NCI-H128 (cell line): ENCODE data around the gene SRD5A3.
"Not testable (repeated sequence)": the region's sequence is repeated elsewhere in the genome, so short reads cannot be mapped to it uniquely, and the experiment has no call there.

Experiments used
- DNase-seq: peaks from one replicate; lab custom pipeline; 2025; ENCODE audit not compliant: unreplicated experiment; lab: John Stamatoyannopoulos, UW

SRD5A3 gene

DNA sequence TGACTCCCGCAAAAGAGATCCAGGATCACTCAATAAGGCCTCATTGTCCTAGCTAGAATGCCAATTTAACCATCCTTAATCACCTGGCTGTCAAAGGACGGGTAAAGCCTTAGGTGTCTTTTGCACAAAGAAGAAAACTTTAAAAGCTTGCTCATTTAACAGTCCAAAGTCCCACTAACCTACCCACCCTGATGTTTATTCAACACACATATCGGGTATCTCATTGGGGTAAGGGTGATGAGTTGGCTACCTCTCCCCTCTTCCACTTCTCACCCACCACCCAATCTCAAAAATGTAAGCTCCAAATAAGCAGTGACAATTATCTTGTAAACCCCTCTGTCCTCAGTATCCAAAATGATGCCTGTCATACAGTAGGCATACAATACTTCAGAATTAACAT lies 988 bp upstream of the SRD5A3 start:
- DNase-seq, result no peak

DNA sequence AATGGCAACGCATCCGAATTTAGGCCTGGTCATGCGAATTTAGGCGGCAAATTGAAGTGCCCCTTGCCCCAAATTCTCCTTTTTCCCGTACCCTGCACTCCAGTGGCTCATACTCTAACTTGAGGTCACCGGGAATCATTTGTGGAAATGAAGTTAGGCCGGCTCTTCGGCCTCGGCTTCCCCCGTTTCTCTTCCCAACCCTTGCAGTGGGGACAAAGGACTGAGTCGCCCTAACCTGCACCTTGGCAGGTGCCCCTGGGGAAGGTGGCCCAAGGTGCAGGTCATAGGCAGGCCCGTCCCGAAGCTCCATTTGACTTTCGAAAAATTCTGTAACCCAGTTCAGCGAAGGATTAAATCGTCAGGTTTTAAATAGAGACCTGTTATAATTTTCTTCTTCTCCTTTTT lies 811 bp downstream of the SRD5A3 start:
- no peak for DNase-seq

- DNase-seq, result no peak
Measured at GRCh38 chr4:55347610-55348228, 1.7 kb downstream of the SRD5A3 start.

- DNase-seq, result no peak
Measured at GRCh38 chr4:55348466-55348865, 2.4 kb downstream of the SRD5A3 start.

DNA sequence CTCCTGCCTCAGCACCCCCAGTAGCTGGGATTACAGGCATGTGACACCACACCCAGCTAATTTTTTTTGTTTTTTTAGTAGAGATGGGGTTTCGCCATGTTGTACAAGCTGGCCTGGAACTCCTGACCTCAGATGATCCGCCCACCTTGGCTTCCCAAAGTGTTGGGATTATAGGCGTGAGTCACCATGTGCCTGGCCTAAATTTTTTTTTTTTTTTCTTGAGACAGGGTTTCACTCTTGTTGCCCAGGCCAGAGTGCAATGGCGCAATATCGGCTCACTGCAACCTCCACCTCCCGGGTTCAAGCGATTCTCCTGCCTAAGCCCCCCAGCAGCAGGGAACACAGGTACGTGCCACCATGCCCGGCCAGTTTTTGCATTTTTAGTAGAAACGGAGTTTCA lies 4.8 kb downstream of the SRD5A3 start:
- DNase-seq, result not testable (repeated sequence)

GRCh38 chr4:55351824-55352223 lies 5.8 kb downstream of the SRD5A3 start:
- DNase-seq, result no peak

DNA sequence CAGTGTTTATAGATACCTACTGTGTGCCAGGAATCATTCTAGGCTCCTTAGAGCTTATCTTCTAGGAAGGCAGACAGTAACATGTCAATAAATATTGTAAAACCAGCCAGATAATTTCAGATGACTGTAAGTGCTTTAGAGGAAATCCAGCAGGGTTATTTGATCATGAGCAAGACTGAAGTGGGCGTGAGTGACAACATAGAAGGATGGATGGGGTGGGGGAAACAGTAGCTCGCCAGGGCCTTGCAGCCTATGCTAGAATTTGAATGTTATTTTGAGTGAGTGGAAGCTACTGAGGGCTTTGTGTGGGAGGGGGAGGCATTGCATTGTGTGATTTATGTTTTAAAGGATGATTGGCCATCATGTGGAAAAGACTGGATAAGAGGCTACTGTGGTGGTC lies 6.7 kb downstream of the SRD5A3 start:
- DNase-seq, result no peak

DNA sequence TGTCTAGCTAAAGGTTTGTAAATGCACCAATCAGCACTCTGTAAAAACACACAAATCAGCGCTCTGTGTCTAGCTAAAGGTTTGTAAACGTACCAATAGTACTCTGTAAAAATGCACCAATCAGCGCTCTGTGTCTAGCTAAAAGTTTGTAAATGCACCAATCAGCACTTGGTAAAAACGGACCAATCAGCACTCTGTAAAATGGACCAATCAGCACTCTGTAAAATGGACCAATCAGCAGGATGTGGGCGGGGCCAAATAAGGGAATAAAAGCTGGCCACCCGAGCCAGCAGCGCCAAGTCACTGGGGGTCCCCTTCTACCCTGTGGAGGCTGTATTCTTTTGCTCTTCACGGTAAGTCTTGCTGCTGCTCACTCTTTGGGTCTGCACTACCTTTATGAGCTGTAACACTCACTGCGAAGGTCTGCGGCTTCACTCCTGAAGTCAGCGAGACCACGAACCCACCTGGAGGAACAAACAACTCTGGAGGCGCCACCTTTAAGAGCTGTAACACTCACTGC lies 7.2 kb downstream of the SRD5A3 start:
- not testable (repeated sequence) for DNase-seq

- no peak for DNase-seq
Measured at GRCh38 chr4:55354648-55355047, 8.6 kb downstream of the SRD5A3 start.

DNA sequence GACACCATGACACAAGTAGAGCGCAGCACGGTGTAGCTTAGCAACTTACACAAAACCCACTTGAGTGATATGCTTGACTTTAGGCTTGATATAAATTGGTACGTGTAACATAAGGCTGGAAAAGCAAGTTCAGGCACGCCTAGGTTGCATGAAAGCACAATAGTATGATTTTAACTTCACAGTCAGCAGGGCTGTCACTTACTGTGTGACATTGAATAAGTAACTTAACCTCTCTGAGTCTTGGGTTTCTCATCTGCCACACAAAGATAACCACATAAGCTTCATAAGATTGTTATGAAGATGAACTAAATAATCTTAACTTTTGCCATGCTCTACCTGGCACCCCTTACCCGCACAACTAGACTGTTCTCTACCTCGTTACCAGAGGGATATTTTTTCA lies 9.5 kb downstream of the SRD5A3 start:
- no peak for DNase-seq

DNA sequence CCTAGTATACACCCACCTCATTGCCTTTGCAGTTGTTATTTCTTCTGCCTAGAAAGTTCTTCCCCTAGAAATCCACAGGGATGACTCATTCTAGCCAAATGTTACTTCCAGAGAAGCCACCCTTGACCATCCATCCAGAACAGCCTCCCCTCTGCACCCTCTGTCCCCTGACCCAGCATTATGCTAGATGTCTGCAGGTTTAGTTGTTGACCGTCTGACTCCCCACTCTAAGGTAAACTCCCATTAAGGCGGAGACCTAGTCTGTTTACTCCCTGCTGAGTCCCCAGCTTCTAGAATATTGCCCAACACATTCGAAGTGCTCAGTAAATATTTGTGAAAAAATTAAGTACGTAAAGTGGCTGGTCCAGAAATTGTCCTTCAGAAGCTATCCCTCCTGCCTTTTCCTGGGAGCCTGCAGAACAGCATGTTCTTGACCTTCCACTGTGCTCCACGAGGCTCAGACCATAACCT lies 11.0 kb downstream of the SRD5A3 start:
- no peak for DNase-seq

- DNase-seq, result no peak
Measured at GRCh38 chr4:55358246-55358645, 12.2 kb downstream of the SRD5A3 start.

DNA sequence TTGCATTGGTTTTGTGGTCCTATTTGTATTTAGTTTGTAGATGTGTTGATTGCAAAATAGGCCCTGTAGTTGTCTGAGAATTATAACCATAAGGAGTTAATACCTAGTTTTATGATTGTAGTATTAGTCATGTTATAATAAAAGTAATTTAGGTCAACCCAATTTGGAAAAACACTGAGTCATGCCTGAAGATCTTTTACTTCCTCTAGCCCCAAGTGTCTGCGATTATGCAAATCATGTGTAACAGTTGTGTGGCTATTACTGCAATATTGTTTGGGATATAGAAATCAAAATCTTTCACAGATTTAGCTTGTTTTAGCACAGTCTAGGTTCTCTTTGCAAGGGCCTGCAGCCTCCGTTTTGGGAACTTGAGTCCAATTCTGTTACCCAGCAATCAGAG lies 12.6 kb downstream of the SRD5A3 start:
- DNase-seq, result no peak

- DNase-seq, result no peak
Measured at GRCh38 chr4:55359397-55359916, 13.4 kb downstream of the SRD5A3 start.

- not testable (repeated sequence) for DNase-seq
Measured at GRCh38 chr4:55362938-55363337, 16.9 kb downstream of the SRD5A3 start.

DNA sequence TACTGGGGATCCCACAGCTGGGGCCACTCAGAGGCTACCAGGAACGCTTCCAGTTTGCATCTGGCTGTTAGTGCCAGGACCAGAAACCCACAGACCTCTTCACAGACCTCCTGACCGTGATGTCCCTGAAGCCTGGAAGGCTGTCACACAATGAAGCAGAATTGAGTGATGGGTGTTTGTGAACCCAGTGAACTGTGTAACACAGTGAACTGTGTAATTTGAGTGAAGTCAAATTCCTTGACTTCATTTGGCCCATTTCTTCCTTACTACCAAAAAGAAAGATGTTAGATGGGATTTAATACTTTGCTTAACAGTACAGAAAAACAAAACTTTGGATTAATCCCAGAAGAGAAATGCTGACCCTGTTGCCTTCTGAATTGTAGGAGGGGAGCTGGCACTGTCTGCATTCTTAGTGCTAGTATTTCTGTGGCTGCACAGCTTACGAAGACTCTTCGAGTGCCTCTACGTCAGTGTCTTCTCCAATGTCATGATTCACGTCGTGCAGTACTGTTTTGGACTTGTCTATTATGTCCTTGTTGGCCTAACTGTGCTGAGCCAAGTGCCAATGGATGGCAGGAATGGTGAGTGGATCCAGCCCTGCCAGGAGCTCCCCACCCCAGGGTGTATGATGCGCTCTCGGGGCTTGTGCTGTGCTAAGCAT lies 17.8 kb downstream of the SRD5A3 start:
- DNase-seq, result no peak

DNA sequence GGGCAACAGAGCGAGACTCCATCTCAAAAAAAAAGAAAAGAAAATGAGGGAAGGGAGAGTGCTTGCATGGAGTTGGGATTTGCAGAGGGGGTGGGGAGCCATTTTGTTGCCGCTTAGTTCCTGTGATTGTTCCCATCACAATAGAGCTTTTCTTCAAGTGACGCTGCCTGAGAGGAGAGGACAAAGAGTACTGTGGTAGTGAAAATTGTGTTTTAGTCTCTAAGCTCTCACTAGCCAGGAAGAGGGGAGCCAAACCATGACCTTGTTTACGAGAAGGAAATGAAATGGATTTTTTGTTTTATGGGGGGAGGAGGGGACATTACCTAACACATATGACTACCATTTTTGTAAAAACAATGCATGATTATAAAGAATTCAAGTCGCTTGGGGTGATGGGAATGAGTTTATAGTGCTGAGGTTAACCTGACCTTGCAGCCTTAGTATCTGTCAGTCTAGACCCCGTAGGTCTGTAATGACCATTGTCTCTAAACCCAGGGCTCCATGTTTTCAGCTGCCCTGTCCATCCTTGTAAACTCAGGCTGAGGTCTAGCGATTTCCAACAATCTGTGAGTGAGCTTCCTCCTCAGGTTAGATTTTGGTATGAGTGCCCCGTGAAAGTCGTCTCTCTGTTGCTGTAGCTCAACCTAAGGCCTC lies 18.8 kb downstream of the SRD5A3 start:
- DNase-seq, result no peak

DNA sequence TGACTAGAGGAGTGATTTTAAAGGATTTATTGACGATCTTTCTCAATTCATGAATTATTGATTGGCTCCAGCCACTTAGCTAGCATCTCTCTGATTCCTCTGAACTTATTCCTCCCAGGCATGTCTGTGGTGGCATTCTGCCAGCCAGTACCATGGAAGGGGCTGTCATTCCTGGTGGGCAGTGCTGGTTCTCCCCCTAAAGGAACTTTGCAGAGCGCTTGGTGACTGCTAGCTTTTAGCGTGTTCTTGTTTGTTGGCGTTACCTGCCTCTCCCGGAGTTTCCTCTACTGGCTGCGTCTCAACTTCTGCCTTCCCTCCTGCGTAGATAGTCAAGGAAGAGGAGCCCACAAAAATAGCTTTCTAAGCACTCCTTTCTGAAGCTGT lies 19.3 kb downstream of the SRD5A3 start:
- DNase-seq, result no peak

- no peak for DNase-seq
Measured at GRCh38 chr4:55366621-55367020, 20.6 kb downstream of the SRD5A3 start.

DNA sequence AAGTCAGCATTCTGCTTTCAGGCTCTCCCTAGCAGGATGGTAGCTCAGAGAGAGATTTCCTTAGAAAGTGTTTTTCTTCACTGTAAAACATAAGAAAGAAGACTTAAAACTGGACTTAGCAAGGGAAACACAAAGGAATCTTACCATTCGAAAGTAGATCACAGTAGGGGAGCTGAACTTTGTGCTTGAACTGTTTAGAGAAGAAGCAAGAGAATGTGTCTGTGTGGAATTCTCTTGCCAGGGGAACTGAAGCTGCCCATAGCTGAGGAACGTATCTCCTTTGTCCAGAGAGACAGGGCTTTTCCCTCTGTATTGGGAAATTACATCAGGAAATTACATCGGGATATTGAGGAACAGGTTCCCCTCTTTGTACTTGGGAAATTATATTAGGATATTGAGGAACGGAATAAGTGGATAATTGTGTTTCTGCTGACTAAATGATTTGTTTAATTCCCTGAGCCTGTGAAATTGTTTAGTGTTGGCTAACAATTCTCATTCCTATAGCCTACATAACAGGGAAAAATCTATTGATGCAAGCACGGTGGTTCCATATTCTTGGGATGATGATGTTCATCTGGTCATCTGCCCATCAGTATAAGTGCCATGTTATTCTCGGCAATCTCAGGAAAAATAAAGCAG lies 21.2 kb downstream of the SRD5A3 start:
- DNase-seq, result no peak

- DNase-seq, result no peak
Measured at GRCh38 chr4:55369968-55370367, 23.9 kb downstream of the SRD5A3 start.
